ENCODE results near the gene BCL6B. TPM values are rescaled to one million over a fixed set of nuclear protein-coding genes. Genes with fewer than 3 reads are reported as not detected.

Gene BCL6B
- total RNA-seq, 1 donor, result 0.45 TPM

DNA sequence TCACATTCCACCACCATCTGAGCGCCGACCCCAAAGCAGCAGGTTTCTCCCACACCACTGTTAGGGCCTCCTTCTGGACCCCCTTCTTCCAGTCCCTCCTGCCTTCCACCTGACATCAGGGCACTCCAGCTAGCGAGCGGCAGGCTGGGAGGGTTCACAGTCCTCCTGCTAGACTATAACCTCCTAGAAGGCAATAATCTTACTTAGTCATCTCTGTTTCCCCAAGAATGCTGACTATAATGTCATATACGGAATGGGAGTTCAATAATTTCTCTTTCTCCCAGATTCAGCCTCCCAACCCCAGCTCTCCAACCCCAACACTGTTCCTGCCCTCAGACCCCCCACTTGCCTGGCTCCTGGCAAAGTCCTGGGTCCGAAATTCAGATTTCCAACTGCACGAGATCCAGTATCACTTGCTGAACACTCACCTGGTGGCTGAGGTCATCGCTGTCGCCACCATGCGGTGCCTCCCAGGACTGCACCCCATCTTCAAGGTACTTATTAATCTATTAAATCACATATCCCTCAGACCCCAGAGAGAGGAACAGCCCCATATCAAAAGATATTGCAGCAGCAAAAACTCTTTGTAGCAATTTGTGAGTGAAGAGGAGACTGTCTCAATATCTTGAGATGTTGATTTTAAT, 21.4 kb upstream of the BCL6B start:
- TF ChIP-seq CTCF (IDR thresholded peaks at IDR 0.05; ENCODE audit: insufficient read depth, low read length), result peak; percentile 70
- H3K4me3 ChIP-seq (ENCODE audit: low read depth, low read length), result no peak overlapping the region
- DNase-seq (ENCODE audit: low read depth), result peak; percentile 41

- no peak for DNase-seq (ENCODE audit: low read depth)
- TF ChIP-seq CTCF (IDR thresholded peaks at IDR 0.05; ENCODE audit: insufficient read depth, low read length), result no peak
- no peak overlapping the region for H3K4me3 ChIP-seq (ENCODE audit: low read depth, low read length)
Measured at GRCh38 chr17:7002288-7003047, 20.4 kb upstream of the BCL6B start.

DNA sequence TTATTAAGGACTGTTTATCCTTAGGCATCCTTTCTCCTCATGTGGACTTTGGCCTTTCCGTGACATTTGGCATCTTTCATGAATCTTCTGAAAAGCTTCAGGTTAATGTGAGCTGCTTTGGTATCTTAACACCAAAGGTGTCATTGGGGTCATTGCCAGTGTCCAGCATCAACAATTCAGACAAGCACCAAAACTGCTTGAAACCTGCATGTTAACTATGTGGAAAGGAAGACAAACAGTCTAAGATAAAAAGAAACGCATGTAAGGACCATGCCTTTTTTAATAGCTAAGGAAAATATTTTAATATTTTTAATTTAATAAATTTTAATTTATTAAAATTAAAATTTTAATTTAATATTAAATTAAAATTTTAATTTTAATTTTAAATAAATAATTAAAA, 19.1 kb upstream of the BCL6B start:
- H3K4me3 ChIP-seq (ENCODE audit: low read depth, low read length), result no peak overlapping the region
- DNase-seq (ENCODE audit: low read depth), result no peak
- no peak for TF ChIP-seq CTCF (IDR thresholded peaks at IDR 0.05; ENCODE audit: insufficient read depth, low read length)

DNA sequence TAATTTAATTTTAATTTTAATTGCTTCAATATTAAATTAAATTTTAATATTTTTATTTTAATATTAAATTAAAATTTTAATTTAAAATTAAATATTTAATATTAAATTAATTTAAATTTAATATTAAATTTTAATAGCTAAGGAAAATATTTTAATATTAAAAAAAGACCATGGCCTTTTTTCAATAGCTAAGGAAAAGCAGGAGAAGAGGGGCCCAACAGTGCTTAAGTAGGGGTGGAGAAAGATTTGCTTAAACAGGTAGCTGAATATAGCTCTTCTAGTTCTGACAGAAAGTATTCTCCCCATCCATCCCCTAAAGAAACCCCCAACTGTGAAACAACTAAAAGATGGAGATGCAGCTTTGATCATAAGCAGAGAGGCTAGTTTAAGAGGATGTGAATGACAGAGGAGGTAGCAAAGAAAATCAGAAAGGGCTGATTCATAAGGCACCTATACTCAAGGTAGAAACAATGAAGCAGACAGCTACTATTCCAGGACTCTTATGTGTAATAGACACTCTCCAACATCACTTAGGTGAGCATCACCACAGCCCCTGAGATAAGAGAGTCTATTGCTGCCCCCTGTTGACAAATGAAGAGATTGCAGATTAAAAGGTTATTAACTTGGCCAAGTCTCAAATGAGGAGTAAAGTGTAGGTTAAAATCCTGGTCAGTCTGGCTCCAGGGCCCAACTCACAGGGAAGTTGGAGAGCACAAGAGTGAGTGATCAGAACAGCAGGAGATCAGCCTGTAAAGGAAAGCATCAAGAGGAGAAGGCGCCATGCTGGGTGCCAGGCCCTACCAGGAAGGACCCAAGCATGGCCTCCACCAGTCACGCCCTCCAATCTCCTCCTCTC, 18.2 kb upstream of the BCL6B start:
- TF ChIP-seq CTCF (IDR thresholded peaks at IDR 0.05; ENCODE audit: insufficient read depth, low read length), result peak; percentile 63
- peak; percentile 69 for DNase-seq (ENCODE audit: low read depth)

DNA sequence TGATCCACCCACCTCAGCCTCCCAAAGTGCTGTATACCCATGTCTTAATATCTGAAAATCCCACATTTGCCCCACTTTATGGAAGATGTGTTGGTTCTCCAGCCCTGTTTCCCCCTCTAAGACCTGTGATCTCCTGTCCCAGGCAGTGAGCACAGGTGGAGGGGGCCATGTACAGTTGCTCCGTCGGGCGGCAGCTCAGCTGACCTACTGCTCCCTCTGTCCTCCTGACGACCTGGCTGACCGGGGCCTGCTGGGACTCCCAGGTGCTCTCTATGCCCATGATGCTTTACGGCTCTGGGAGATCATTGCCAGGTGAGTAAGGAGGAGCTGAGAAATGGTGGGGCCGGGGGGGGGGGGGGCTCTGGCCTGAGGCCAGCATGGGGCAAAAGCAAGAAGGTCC, 17.1 kb upstream of the BCL6B start:
- no peak overlapping the region for H3K4me3 ChIP-seq (ENCODE audit: low read depth, low read length)
- DNase-seq (ENCODE audit: low read depth), result no peak
- TF ChIP-seq CTCF (IDR thresholded peaks at IDR 0.05; ENCODE audit: insufficient read depth, low read length), result no peak

More for the DNA sequence above, 18.2 kb upstream of the BCL6B start:
- H3K4me3 ChIP-seq (ENCODE audit: low read depth, low read length), result no peak overlapping the region

DNA sequence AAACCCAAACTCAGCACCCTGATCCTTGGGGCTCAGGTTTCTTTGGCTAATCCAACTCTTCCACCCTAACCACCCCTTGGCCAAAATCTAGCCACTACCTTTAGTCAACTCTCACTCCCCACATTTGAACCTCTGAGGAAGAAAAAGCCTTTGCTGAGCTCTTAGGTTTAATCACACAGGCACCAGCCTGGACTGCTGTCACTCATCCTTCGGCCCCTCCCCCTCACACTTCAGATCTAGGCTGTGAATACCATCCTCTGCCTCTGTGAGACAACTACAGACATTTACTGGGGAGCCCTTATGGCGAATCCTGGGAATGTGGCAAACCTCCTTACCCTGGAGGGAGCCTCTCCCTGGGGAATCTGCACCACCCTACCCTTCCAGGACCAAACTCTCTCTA, 15.7 kb upstream of the BCL6B start:
- no peak overlapping the region for H3K4me3 ChIP-seq (ENCODE audit: low read depth, low read length)
- DNase-seq (ENCODE audit: low read depth), result no peak
- no peak for TF ChIP-seq CTCF (IDR thresholded peaks at IDR 0.05; ENCODE audit: insufficient read depth, low read length)
